Loucy (cell line): ENCODE results near the gene KRTAP10-5.

Source experiments
- EZH2phosphoT487 ChIP-seq: fragments of 200-600 bp; IDR thresholded peaks from 2 replicates; pipeline ENCODE4 v1.6.1; 2018; ENCODE audit warnings: antibody characterized with exemption, mild to moderate bottlenecking, moderate library complexity, borderline replicate concordance
- TF ChIP-seq, protein P1 (sequence below): fragments of 200-600 bp; sonication (generic); conservative IDR thresholded peaks from 2 replicates; pipeline ENCODE4 v1.5.1; 2014; ENCODE audit warnings: mild to moderate bottlenecking, antibody characterized with exemption, low read length

GRCh38 chr21:44626673-44627143 is 46.3 kb upstream of the KRTAP10-5 start, which contains the start of gene KRTAP10-9:
- TF ChIP-seq, protein P1, sequence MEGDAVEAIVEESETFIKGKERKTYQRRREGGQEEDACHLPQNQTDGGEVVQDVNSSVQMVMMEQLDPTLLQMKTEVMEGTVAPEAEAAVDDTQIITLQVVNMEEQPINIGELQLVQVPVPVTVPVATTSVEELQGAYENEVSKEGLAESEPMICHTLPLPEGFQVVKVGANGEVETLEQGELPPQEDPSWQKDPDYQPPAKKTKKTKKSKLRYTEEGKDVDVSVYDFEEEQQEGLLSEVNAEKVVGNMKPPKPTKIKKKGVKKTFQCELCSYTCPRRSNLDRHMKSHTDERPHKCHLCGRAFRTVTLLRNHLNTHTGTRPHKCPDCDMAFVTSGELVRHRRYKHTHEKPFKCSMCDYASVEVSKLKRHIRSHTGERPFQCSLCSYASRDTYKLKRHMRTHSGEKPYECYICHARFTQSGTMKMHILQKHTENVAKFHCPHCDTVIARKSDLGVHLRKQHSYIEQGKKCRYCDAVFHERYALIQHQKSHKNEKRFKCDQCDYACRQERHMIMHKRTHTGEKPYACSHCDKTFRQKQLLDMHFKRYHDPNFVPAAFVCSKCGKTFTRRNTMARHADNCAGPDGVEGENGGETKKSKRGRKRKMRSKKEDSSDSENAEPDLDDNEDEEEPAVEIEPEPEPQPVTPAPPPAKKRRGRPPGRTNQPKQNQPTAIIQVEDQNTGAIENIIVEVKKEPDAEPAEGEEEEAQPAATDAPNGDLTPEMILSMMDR, result no peak
- TF ChIP-seq EZH2phosphoT487, result no peak
